ENCODE measurements around the gene CDNF.

DNA sequence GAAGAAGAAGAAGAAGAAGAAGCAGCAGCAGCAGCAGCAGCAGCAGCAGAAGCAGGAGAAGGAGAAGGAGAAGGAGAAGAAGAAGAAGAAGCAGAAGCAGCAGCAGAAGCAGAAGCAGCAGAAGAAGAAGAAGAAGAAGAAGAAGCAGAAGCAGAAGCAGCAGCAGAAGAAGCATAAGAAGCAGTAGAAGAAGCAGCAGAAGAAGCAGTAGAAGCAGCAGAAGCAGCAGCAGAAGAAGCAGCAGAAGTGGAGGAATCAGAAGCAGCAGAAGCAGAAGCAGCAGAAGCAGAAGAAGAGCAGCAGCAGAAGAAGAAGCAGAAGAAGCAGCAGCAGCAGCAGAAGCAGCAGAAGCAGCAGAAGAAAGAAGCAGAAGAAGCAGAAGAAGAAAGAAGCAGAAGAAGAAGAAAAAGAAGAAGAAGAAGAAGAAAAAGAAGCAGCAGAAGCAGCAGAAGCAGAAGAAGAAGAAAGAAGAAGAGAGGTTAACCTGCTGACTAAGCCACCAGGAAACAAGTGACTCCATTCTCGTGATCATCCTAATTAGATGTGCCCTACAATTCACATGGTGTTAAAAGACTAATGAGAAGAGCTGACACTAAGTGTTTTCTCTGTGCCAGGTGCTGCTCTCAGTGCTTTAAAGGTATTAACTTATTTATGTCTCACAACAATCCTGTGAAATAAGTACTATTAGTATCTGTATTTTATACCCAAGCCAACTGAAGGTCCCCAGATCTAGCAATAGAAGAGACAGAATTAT, 11.6 kb downstream of the CDNF start:
- TF ChIP-seq POLR2AphosphoS5 (IDR thresholded peaks at IDR 0.05; ENCODE audit: low read depth, low read length) (no peak), SIN3A (IDR thresholded peaks at IDR 0.05; ENCODE audit: borderline replicate concordance, insufficient read depth, low read length) (no peak), FOXP2 (optimal IDR thresholded peaks at IDR 0.05; ENCODE audit: borderline replicate concordance, extremely low read depth, extremely low read length, insufficient read depth) (no peak)
- TF ChIP-seq, protein P1, sequence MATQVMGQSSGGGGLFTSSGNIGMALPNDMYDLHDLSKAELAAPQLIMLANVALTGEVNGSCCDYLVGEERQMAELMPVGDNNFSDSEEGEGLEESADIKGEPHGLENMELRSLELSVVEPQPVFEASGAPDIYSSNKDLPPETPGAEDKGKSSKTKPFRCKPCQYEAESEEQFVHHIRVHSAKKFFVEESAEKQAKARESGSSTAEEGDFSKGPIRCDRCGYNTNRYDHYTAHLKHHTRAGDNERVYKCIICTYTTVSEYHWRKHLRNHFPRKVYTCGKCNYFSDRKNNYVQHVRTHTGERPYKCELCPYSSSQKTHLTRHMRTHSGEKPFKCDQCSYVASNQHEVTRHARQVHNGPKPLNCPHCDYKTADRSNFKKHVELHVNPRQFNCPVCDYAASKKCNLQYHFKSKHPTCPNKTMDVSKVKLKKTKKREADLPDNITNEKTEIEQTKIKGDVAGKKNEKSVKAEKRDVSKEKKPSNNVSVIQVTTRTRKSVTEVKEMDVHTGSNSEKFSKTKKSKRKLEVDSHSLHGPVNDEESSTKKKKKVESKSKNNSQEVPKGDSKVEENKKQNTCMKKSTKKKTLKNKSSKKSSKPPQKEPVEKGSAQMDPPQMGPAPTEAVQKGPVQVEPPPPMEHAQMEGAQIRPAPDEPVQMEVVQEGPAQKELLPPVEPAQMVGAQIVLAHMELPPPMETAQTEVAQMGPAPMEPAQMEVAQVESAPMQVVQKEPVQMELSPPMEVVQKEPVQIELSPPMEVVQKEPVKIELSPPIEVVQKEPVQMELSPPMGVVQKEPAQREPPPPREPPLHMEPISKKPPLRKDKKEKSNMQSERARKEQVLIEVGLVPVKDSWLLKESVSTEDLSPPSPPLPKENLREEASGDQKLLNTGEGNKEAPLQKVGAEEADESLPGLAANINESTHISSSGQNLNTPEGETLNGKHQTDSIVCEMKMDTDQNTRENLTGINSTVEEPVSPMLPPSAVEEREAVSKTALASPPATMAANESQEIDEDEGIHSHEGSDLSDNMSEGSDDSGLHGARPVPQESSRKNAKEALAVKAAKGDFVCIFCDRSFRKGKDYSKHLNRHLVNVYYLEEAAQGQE (IDR thresholded peaks at IDR 0.05; ENCODE audit: insufficient read depth in 1 of 2, low read depth in 2 of 2, low read length in 2 of 2) = no peak

Measured in PFSK-1 (cell line).